Karpas-422 (cell line): Measurements from ENCODE around the gene CENPO. TPM values are rescaled to one million over a fixed set of nuclear protein-coding genes. Genes with fewer than 3 reads are reported as not detected.
"Not testable (repeated sequence)": the region's sequence is repeated elsewhere in the genome, so short reads cannot be mapped to it uniquely, and the experiment has no call there.

Experiments used
- DNase-seq: peaks from one replicate; pipeline ENCODE4 v3.0.0-alpha.2; 2015
- H2AFZ ChIP-seq: fragments of 200-600 bp; sonication (generic); 2 replicates; pipeline ENCODE4 v1.6.1; 2014; ENCODE audit warnings: antibody characterized with exemption, low read length, mixed read lengths
- H3K27ac ChIP-seq: fragments of 200-600 bp; sonication (generic); 2 replicates; pipeline ENCODE4 v1.5.1; 2014; ENCODE audit warnings: mild to moderate bottlenecking, low read length, moderate library complexity
- H3K27me3 ChIP-seq: fragments of 200-600 bp; sonication (generic); 2 replicates; pipeline ENCODE4 v1.6.1; 2014; ENCODE audit warnings: low read length, mixed read lengths
- H3K36me3 ChIP-seq: fragments of 200-600 bp; sonication (generic); 2 replicates; pipeline ENCODE4 v1.6.1; 2014; ENCODE audit warnings: low read length, mixed read lengths; ENCODE audit not compliant: insufficient read depth
- H3K4me1 ChIP-seq: fragments of 200-600 bp; sonication (generic); 2 replicates; pipeline ENCODE4 v1.6.1; 2014; ENCODE audit warnings: mild to moderate bottlenecking, low read length, mixed read lengths
- H3K4me2 ChIP-seq: fragments of 200-600 bp; sonication (generic); 2 replicates; pipeline ENCODE4 v1.6.1; 2014; ENCODE audit warnings: low read length, low read depth, mild to moderate bottlenecking; ENCODE audit not compliant: poor library complexity, severe bottlenecking
- H3K4me3 ChIP-seq: fragments of 200-600 bp; sonication (generic); 2 replicates; pipeline ENCODE4 v1.5.1; 2014; ENCODE audit warnings: mild to moderate bottlenecking, antibody characterized with exemption, low read length, mixed read lengths
- H3K79me2 ChIP-seq: fragments of 200-600 bp; sonication (generic); 2 replicates; pipeline ENCODE4 v1.6.1; 2014; ENCODE audit warnings: mild to moderate bottlenecking, low read length, mixed read lengths
- H3K9ac ChIP-seq: fragments of 200-600 bp; sonication (generic); 2 replicates; pipeline ENCODE4 v1.6.0; 2014; ENCODE audit warnings: low read length
- H3K9me2 ChIP-seq: fragments of 200-600 bp; sonication (generic), shearing (Covaris generic); replicated peaks from 2 replicates; pipeline ENCODE4 v1.6.0; 2014; ENCODE audit warnings: mild to moderate bottlenecking, low read length, moderate library complexity; ENCODE audit not compliant: insufficient read depth
- H3K9me3 ChIP-seq: fragments of 300-700, 200-600 bp; sonication (generic); 2 replicates; pipeline ENCODE4 v1.6.1; 2014; ENCODE audit warnings: low read length, mixed read lengths
- H4K20me1 ChIP-seq: fragments of 200-600 bp; sonication (generic); 2 replicates; pipeline ENCODE4 v1.6.1; 2014; ENCODE audit warnings: mild to moderate bottlenecking, antibody characterized with exemption, low read length, low read depth; ENCODE audit not compliant: insufficient read depth
- total RNA-seq: library from RNA; depleted of rRNA; stranded (reverse); fragments of >200 nt; shearing (Covaris generic); gene quantifications from 2 replicates; pipeline ENCODE4 v1.2.3, GENCODE V29; 2014; ENCODE audit warnings: low replicate concordance

Gene CENPO
- total RNA-seq, 1 experiment from 2014 or later = 32.9 TPM

GRCh38 chr2:24833821-24834732 is 40.9 kb downstream of the CENPO start:
- H3K4me3 ChIP-seq = no peak overlapping the region
- H3K36me3 ChIP-seq = no peaks in the 10 kb centered on the region

GRCh38 chr2:24834733-24835395 is 41.6 kb downstream of the CENPO start:
- Histone ChIP-seq H4K20me1 (no peaks in the 10 kb centered on the region), H3K79me2 (no peaks in the 10 kb centered on the region), H3K36me3 (no peaks in the 10 kb centered on the region), H3K27ac (no peak overlapping the region), H3K4me2 (no peak overlapping the region), H3K9me2 (no peaks in the 10 kb centered on the region), H3K9ac (no peak overlapping the region), H3K4me1 (no peaks in the 10 kb centered on the region), H3K27me3 (no peaks in the 10 kb centered on the region), H3K4me3 (no peak overlapping the region), H3K9me3 (no peaks in the 10 kb centered on the region), H2AFZ (no peak overlapping the region)
- no peak for DNase-seq

More at GRCh38 chr2:24833821-24834732, 40.9 kb downstream of the CENPO start:
- H3K79me2 ChIP-seq = no peaks in the 10 kb centered on the region
- no peaks in the 10 kb centered on the region for H3K27me3 ChIP-seq
- H4K20me1 ChIP-seq = no peaks in the 10 kb centered on the region
- no peaks in the 10 kb centered on the region for H3K4me1 ChIP-seq
- no peaks in the 10 kb centered on the region for H3K9me3 ChIP-seq
- no peaks in the 10 kb centered on the region for H3K9me2 ChIP-seq
- no peak overlapping the region for H3K4me2 ChIP-seq
- no peak overlapping the region for H2AFZ ChIP-seq
- no peak for DNase-seq
- no peak overlapping the region for H3K27ac ChIP-seq
- no peak overlapping the region for H3K9ac ChIP-seq

- H3K36me3 ChIP-seq, H2AFZ ChIP-seq, H4K20me1 ChIP-seq, H3K27ac ChIP-seq, H3K9me2 ChIP-seq, H3K79me2 ChIP-seq, H3K4me1 ChIP-seq, DNase-seq, H3K4me3 ChIP-seq, H3K9ac ChIP-seq, H3K4me2 ChIP-seq, H3K27me3 ChIP-seq, H3K9me3 ChIP-seq: not testable (repeated sequence)
Measured at GRCh38 chr2:24835411-24835810, 42.2 kb downstream of the CENPO start.

GRCh38 chr2:24836206-24836605 is 43.0 kb downstream of the CENPO start:
- Histone ChIP-seq H3K9me2 (no peaks in the 10 kb centered on the region), H4K20me1 (no peaks in the 10 kb centered on the region), H3K79me2 (no peaks in the 10 kb centered on the region), H3K36me3 (no peaks in the 10 kb centered on the region), H3K27me3 (no peaks in the 10 kb centered on the region), H3K27ac (no peak overlapping the region), H2AFZ (no peak overlapping the region), H3K9ac (no peak overlapping the region), H3K4me3 (no peak overlapping the region), H3K4me2 (no peak overlapping the region), H3K9me3 (no peaks in the 10 kb centered on the region), H3K4me1 (no peaks in the 10 kb centered on the region)
- no peak for DNase-seq

- no peaks in the 10 kb centered on the region for H4K20me1 ChIP-seq
- no peak overlapping the region for H3K9ac ChIP-seq
- H3K4me3 ChIP-seq = no peak overlapping the region
- H3K9me2 ChIP-seq = no peaks in the 10 kb centered on the region
- H3K79me2 ChIP-seq = no peaks in the 10 kb centered on the region
- H3K9me3 ChIP-seq = no peaks in the 10 kb centered on the region
- DNase-seq = no peak
- no peak overlapping the region for H2AFZ ChIP-seq
- no peaks in the 10 kb centered on the region for H3K4me1 ChIP-seq
- no peak overlapping the region for H3K27ac ChIP-seq
- no peak overlapping the region for H3K4me2 ChIP-seq
- H3K27me3 ChIP-seq = no peaks in the 10 kb centered on the region
- H3K36me3 ChIP-seq = no peaks in the 10 kb centered on the region
Measured at GRCh38 chr2:24836706-24837105, 43.5 kb downstream of the CENPO start.

GRCh38 chr2:24837996-24838513 is 44.8 kb downstream of the CENPO start:
- no peak overlapping the region for H3K4me3 ChIP-seq
- H4K20me1 ChIP-seq = no peaks in the 10 kb centered on the region
- no peaks in the 10 kb centered on the region for H3K79me2 ChIP-seq
- H3K9ac ChIP-seq = no peak overlapping the region
- no peak overlapping the region for H3K4me2 ChIP-seq
- no peaks in the 10 kb centered on the region for H3K36me3 ChIP-seq
- no peak for DNase-seq
- no peaks in the 10 kb centered on the region for H3K27me3 ChIP-seq
- no peaks in the 10 kb centered on the region for H3K4me1 ChIP-seq
- no peak overlapping the region for H3K27ac ChIP-seq
- H3K9me3 ChIP-seq = no peaks in the 10 kb centered on the region
- H3K9me2 ChIP-seq = no peaks in the 10 kb centered on the region
- H2AFZ ChIP-seq = no peak overlapping the region

- no peak overlapping the region for H3K4me3 ChIP-seq
- H3K9me3 ChIP-seq = no peaks in the 10 kb centered on the region
- H3K36me3 ChIP-seq = no peaks in the 10 kb centered on the region
- DNase-seq = no peak
- H3K4me1 ChIP-seq = no peaks in the 10 kb centered on the region
- no peak overlapping the region for H3K9ac ChIP-seq
- H3K79me2 ChIP-seq = no peaks in the 10 kb centered on the region
- no peak overlapping the region for H3K4me2 ChIP-seq
- no peaks in the 10 kb centered on the region for H3K9me2 ChIP-seq
- no peak overlapping the region for H2AFZ ChIP-seq
- no peaks in the 10 kb centered on the region for H3K27me3 ChIP-seq
- no peak overlapping the region for H3K27ac ChIP-seq
- H4K20me1 ChIP-seq = no peaks in the 10 kb centered on the region
Measured at GRCh38 chr2:24838541-24838940, 45.3 kb downstream of the CENPO start.

- Histone ChIP-seq H3K9me3 (no peaks in the 10 kb centered on the region), H3K9me2 (no peaks in the 10 kb centered on the region), H3K4me3 (no peak overlapping the region), H3K36me3 (no peaks in the 10 kb centered on the region), H3K27ac (no peak overlapping the region), H4K20me1 (no peaks in the 10 kb centered on the region), H3K79me2 (no peaks in the 10 kb centered on the region), H3K4me1 (no peaks in the 10 kb centered on the region), H3K9ac (no peak overlapping the region), H2AFZ (no peak overlapping the region), H3K27me3 (no peaks in the 10 kb centered on the region), H3K4me2 (no peak overlapping the region)
- DNase-seq = no peak
Measured at GRCh38 chr2:24839729-24840128, 46.5 kb downstream of the CENPO start.
